Stimulated activated CD4-positive, alpha-beta T cell treated with anti-CD3 and anti-CD28 coated beads, Interleukin-15, amount 100 ng/mL, for 48 hours (primary cell): ENCODE results near the gene NIPA2.

Experiments
- DNase-seq, 2 donors: peaks; one replicate each; pipeline ENCODE4 v3.0.0-alpha.2; 2020; ENCODE audit warnings: low read depth in 2 of 2

The NIPA2 gene

GRCh38 chr15:22839046-22839695 is 705 bp downstream of the NIPA2 start:
- DNase-seq: no peak

GRCh38 chr15:22844421-22845288 is 6.2 kb downstream of the NIPA2 start:
- no peak for DNase-seq

- no peak for DNase-seq
Measured at GRCh38 chr15:22845289-22845900, 6.9 kb downstream of the NIPA2 start.

- DNase-seq: no peak
Measured at GRCh38 chr15:22846073-22846472, 7.6 kb downstream of the NIPA2 start.

- no peak for DNase-seq
Measured at GRCh38 chr15:22850055-22850454, 11.6 kb downstream of the NIPA2 start.

- no peak for DNase-seq
Measured at GRCh38 chr15:22851513-22851912, 13.0 kb downstream of the NIPA2 start.

- no peak for DNase-seq
Measured at GRCh38 chr15:22855791-22856190, 17.3 kb downstream of the NIPA2 start.

GRCh38 chr15:22856659-22857058 is 18.2 kb downstream of the NIPA2 start:
- no peak for DNase-seq

GRCh38 chr15:22861161-22861560 is 22.7 kb downstream of the NIPA2 start:
- DNase-seq: no peak

- no peak for DNase-seq
Measured at GRCh38 chr15:22863356-22863755, 24.9 kb downstream of the NIPA2 start.

GRCh38 chr15:22866079-22866478 is 27.6 kb downstream of the NIPA2 start:
- no peak for DNase-seq

- DNase-seq: no peak
Measured at GRCh38 chr15:22867886-22868285, 29.4 kb downstream of the NIPA2 start.

- no peak for DNase-seq
Measured at GRCh38 chr15:22868495-22868894, 30.0 kb downstream of the NIPA2 start.

- no peak for DNase-seq
Measured at GRCh38 chr15:22868928-22869327, 30.5 kb downstream of the NIPA2 start.

- DNase-seq: no peak
Measured at GRCh38 chr15:22869856-22870255, 31.4 kb downstream of the NIPA2 start.

- DNase-seq: no peak
Measured at GRCh38 chr15:22870865-22871264, 32.4 kb downstream of the NIPA2 start.

GRCh38 chr15:22871481-22872086 is 33.1 kb downstream of the NIPA2 start:
- no peak for DNase-seq

GRCh38 chr15:22872936-22873701 is 34.7 kb downstream of the NIPA2 start:
- DNase-seq: no peak

- DNase-seq: no peak
Measured at GRCh38 chr15:22873841-22874240, 35.4 kb downstream of the NIPA2 start.

GRCh38 chr15:22874256-22874655 is 35.8 kb downstream of the NIPA2 start:
- no peak for DNase-seq

- DNase-seq: no peak
Measured at GRCh38 chr15:22874966-22875365, 36.5 kb downstream of the NIPA2 start.

GRCh38 chr15:22877117-22877516 is 38.7 kb downstream of the NIPA2 start:
- DNase-seq: no peak
